Peyer's patch (tissue), 4 donors: ENCODE results near the gene ADIPOR2.

ENCODE experiments used
- POLR2A ChIP-seq, 2 donors: fragments of 450-650 bp; IDR thresholded peaks; one replicate each; pipeline ENCODE4 v1.5.1; 2017; ENCODE audit warnings: antibody characterized with exemption in 2 of 2, mild to moderate bottlenecking in 2 of 2, moderate library complexity in 2 of 2
- TF ChIP-seq, protein P1 (sequence below), 6 experiments: fragments of 450-650 bp in 4 of 6; fragments of 200-600 bp in 2 of 6; sonication (generic) in 1 of 6; IDR thresholded peaks; one replicate each; pipeline ENCODE4 v1.5.1; 2017 to 2019; ENCODE audit warnings: antibody characterized with exemption in 6 of 6, mild to moderate bottlenecking in 3 of 6, moderate library complexity in 1 of 6

DNA sequence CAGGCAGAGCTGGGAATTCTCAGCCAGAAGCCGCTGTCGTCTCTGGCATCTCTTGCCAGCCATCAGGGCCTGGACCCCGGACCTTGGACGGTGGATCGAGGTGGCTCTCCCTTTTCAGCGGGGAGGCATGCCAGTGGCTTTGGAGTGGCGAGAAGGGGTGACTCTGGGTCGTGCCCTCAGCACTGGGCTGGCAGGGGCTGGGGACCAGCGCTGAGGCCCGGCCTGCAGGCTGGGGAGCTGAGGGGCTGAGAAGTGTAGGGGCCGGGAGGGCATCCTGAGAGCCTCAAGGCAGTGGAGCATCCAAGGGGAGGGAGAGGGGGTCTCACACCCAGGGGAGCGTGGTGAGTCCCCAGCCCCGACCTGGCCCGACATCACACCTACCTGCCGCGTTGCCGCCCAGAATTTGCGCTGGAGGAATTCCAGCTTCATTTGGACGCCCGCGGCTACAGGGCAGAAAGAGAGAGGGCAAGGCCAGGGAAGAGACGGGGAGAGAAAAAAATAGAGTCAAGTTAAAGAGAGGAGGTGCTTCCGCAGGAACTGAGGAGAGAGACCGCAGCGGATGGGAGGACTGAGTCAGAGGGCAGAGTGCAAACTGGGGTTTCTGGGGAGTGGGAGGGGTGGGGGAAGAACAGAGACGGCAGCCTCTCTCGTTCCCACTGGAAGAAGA, 120.5 kb downstream of the ADIPOR2 start:
- TF ChIP-seq, protein P1, sequence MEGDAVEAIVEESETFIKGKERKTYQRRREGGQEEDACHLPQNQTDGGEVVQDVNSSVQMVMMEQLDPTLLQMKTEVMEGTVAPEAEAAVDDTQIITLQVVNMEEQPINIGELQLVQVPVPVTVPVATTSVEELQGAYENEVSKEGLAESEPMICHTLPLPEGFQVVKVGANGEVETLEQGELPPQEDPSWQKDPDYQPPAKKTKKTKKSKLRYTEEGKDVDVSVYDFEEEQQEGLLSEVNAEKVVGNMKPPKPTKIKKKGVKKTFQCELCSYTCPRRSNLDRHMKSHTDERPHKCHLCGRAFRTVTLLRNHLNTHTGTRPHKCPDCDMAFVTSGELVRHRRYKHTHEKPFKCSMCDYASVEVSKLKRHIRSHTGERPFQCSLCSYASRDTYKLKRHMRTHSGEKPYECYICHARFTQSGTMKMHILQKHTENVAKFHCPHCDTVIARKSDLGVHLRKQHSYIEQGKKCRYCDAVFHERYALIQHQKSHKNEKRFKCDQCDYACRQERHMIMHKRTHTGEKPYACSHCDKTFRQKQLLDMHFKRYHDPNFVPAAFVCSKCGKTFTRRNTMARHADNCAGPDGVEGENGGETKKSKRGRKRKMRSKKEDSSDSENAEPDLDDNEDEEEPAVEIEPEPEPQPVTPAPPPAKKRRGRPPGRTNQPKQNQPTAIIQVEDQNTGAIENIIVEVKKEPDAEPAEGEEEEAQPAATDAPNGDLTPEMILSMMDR (IDR thresholded peaks at IDR 0.05) = no peak
- TF ChIP-seq POLR2A (IDR thresholded peaks at IDR 0.05) = no peak
